ENCODE data around the gene CERS6.

Gene CERS6

GRCh38 chr2:168684921-168685599 lies 229.0 kb downstream of the CERS6 start:
- DNase-seq, result no peak

- no peak for DNase-seq
These were observed 229.8 kb downstream of the CERS6 start for GRCh38 chr2:168685600-168686451.

- DNase-seq, result no peak
These were observed 230.6 kb downstream of the CERS6 start for GRCh38 chr2:168686452-168687191.

DNA sequence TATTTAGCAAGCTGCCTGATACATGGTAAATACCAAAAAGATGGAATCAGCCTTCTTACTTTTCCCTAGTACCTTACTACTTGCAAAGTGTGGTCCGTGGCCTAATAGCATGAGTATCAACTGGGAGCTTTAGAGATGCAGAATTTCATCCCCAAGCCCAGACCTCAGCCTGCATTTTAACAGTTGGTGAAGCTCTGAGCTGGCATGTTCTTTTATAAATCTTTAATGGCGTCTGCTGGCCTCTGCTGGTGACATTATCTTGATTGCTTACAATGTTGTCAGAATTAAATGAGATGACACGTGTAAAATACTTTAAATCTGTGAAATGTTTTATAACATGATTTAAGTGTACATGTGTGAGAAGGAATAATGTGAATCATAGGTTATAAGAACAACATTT lies 231.2 kb downstream of the CERS6 start:
- no peak for DNase-seq

GRCh38 chr2:168690381-168690885 lies 234.4 kb downstream of the CERS6 start:
- no peak for DNase-seq

GRCh38 chr2:168691221-168691620 lies 235.1 kb downstream of the CERS6 start:
- DNase-seq, result no peak

- DNase-seq, result no peak
These were observed 236.2 kb downstream of the CERS6 start for GRCh38 chr2:168692132-168692744.

- DNase-seq, result no peak
These were observed 238.1 kb downstream of the CERS6 start for GRCh38 chr2:168694173-168694572.

DNA sequence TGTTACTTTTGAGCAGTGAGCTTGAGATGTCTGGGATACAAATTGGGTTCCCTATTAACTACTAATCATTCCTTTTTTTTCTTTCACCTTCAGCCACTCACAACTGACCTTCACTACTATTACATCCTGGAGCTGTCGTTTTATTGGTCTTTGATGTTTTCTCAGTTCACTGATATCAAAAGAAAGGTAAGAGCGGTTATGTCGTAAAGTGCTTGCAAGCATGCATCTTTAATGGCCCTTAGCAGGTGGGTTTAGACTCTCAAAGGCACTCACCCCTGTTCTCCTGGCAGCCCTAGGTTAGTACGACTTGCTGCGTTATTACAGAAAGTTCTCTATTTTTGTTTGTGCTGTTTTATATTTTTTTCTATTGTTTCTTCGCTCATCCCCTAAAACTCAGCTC lies 238.8 kb downstream of the CERS6 start:
- DNase-seq, result no peak

GRCh38 chr2:168697668-168698121 lies 241.6 kb downstream of the CERS6 start:
- no peak for DNase-seq

DNA sequence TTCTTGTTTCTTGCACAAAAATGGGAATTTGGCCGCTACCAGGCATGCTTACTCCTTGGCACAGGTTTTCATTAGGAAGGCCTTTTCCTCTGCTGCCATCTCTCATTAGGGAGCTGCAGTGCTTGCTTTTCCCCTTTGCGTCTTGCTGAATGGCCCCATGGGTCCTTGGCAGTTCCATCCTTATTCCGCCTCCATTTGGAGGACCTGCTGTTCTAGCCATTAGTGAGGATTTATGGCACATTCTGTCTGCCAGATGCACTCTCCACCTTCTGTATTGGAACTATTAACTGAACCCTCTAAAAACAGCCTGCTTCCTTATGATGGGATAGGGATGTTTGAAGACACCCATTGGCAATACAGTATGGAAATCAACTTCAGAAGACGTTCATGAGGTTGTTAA lies 242.9 kb downstream of the CERS6 start:
- no peak for DNase-seq

- peak; percentile 61 for DNase-seq
These were observed 243.9 kb downstream of the CERS6 start for GRCh38 chr2:168699844-168700417.

DNA sequence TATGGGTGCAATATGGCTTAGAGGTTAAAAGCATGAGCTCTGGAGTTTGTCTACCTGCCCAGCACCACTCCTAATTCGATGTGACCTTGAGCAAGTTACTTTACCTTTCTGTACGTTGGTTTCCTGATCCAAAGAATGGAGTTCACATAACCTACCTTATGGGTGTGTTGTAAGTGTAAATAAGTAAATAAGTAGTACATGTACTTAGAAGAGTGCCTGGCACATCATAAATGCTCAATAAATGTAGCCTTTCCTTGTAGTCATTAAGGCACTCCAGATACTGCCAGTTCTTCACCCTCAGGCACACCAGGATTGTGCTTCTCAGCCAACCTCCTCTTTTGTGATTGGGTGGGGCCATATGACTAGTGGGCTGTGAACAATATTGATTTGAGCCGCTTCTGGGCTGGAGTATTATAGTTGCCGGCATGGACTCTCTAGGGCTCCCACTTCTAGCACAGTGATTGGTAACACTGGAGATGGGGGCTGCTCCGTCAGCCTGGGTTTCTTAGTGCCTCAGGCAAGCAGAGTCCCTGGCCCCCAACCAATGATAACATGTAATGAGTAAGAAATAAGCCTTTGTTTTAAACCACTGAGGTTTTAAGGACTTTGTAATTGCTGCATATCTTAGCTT lies 244.7 kb downstream of the CERS6 start:
- no peak for DNase-seq

GRCh38 chr2:168702579-168702978 lies 246.5 kb downstream of the CERS6 start:
- no peak for DNase-seq

DNA sequence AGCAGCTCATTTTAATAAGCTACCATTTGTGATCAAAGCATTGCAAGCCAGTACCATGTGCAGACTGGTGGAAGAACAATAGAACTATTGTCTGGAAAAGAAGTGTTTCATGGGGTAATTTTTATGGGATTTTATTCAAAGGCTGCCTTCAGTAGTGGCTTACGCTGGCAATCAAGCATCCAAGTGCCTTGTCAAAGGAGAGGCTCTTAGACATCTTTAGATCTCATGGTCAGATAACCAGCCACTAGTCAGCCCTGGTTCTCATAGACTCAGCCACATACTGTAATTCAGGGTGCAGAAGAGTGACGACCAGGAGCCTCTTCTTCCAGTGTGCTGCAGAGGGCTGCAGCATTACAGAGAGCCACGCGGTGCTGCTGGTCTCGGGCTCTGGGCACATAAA lies 247.9 kb downstream of the CERS6 start:
- no peak for DNase-seq

GRCh38 chr2:168705534-168706470 lies 249.7 kb downstream of the CERS6 start:
- DNase-seq, result no peak

DNA sequence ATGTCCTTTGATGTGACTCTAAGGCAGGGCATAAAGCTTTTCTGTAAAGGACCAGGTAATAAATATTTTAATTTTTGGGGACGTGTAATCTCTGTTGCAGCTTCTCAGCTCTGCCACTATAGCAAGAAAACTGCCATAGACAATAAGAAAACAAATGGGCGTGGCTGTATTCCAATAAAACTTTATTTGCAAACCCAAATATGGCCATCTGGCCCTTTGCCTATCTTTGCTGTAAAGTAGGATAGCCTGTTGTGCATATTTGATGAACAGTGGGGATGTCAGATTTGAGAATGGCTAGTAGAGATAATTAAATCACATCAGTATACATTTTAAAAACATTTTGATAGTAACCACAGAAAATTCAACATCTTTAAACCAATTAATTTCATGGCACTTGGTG lies 250.7 kb downstream of the CERS6 start:
- no peak for DNase-seq

- DNase-seq, result no peak
These were observed 252.0 kb downstream of the CERS6 start for GRCh38 chr2:168708080-168708479.

- DNase-seq, result no peak
These were observed 254.8 kb downstream of the CERS6 start for GRCh38 chr2:168710754-168711467.

GRCh38 chr2:168712053-168712452 lies 256.0 kb downstream of the CERS6 start:
- no peak for DNase-seq

All from NCI-H2029 (cell line).